ENCODE data around the gene SPACA6. TPM values are rescaled to one million over a fixed set of nuclear protein-coding genes. Genes with fewer than 3 reads are reported as not detected.
A peak's percentile ranks its signal among the peaks of the same experiment; 100 is the strongest.

Gene SPACA6
- total and polyA plus RNA-seq, 2 of the 8 experiments (the other 6 are each of a cell fraction or from before 2014, with no cell fraction given) = 7.1 to 7.5 TPM

- TF ChIP-seq SAP30 (IDR thresholded peaks at IDR 0.05; ENCODE audit: insufficient read depth, insufficient replicate concordance, low read length) (no peak), NRF1 (IDR thresholded peaks at IDR 0.05; ENCODE audit: low read depth, low read length) (no peak), CREB1 (IDR thresholded peaks at IDR 0.05) (peak; percentile 78), ASH2L (IDR thresholded peaks at IDR 0.05; ENCODE audit: low read length) (peak; percentile 66), RNF2 (IDR thresholded peaks at IDR 0.05; ENCODE audit: borderline replicate concordance, low read depth, low read length, missing control alignments, poor library complexity, severe bottlenecking) (no peak), TAF7 (optimal IDR thresholded peaks at IDR 0.05; ENCODE audit: borderline replicate concordance, low read depth, low read length) (no peak), SP4 (IDR thresholded peaks at IDR 0.05; ENCODE audit: low read length) (0 out of 2 replicates have a peak, but pooled peaks have one; percentile 76), BACH1 (IDR thresholded peaks at IDR 0.05; ENCODE audit: low read length) (peak; percentile 54; the same call in 1 of the 2 replicates), USF2 (IDR thresholded peaks at IDR 0.05; ENCODE audit: low read length) (no peak), GABPA (IDR thresholded peaks at IDR 0.05; ENCODE audit: borderline replicate concordance, insufficient read depth, low read length) (no peak), EZH2 (IDR thresholded peaks at IDR 0.05; ENCODE audit: low read depth, low read length, severe bottlenecking) (no peak), JUND (IDR thresholded peaks at IDR 0.05; ENCODE audit: low read length) (no peak), MAX (IDR thresholded peaks at IDR 0.05) (no peak; the same call in 1 of the 2 replicates), TCF12 (IDR thresholded peaks at IDR 0.05; ENCODE audit: low read depth, low read length) (no peak), CHD1 (IDR thresholded peaks at IDR 0.05; ENCODE audit: low read depth, low read length) (no peak), EGR1 (IDR thresholded peaks at IDR 0.05; ENCODE audit: borderline replicate concordance, low read depth, low read length) (peak; percentile 81; the same call in 1 of the 2 replicates), KDM5A (IDR thresholded peaks at IDR 0.05; ENCODE audit: low read length) (no peak), KDM1A (IDR thresholded peaks at IDR 0.05; ENCODE audit: borderline replicate concordance, low read length) (no peak), ATF3 (IDR thresholded peaks at IDR 0.05; ENCODE audit: insufficient read depth, low read depth, low read length) (no peak)
Observed at GRCh38 chr19:51703575-51704515, 10.7 kb downstream of the SPACA6 start (continued).
